ENCODE data around the gene PLEKHB1.
A peak's percentile ranks its signal among the peaks of the same experiment; 100 is the strongest.

The PLEKHB1 gene

GRCh38 chr11:73636249-73636648 is 10.1 kb upstream of the PLEKHB1 start:
- H3K4me3 ChIP-seq (ENCODE audit: low read length): no peak overlapping the region
- DNase-seq (ENCODE audit: low read depth): no peak
- no peak for TF ChIP-seq CTCF (IDR thresholded peaks at IDR 0.05; ENCODE audit: insufficient read depth, low read depth, low read length, missing control alignments)

- no peak overlapping the region for H3K4me3 ChIP-seq (ENCODE audit: low read length)
- TF ChIP-seq CTCF (IDR thresholded peaks at IDR 0.05; ENCODE audit: insufficient read depth, low read depth, low read length, missing control alignments): no peak
- DNase-seq (ENCODE audit: low read depth): no peak
These were observed 9.4 kb upstream of the PLEKHB1 start for GRCh38 chr11:73637012-73637411.

GRCh38 chr11:73640592-73640991 is 5.8 kb upstream of the PLEKHB1 start:
- DNase-seq (ENCODE audit: low read depth): no peak
- H3K4me3 ChIP-seq (ENCODE audit: low read length): no peak overlapping the region
- TF ChIP-seq CTCF (IDR thresholded peaks at IDR 0.05; ENCODE audit: insufficient read depth, low read depth, low read length, missing control alignments): no peak

- no peak for DNase-seq (ENCODE audit: low read depth)
- no peak for TF ChIP-seq CTCF (IDR thresholded peaks at IDR 0.05; ENCODE audit: insufficient read depth, low read depth, low read length, missing control alignments)
- H3K4me3 ChIP-seq (ENCODE audit: low read length): no peak overlapping the region
These were observed 4.7 kb upstream of the PLEKHB1 start for GRCh38 chr11:73641668-73642067.

- DNase-seq (ENCODE audit: low read depth): no peak
- TF ChIP-seq CTCF (IDR thresholded peaks at IDR 0.05; ENCODE audit: insufficient read depth, low read depth, low read length, missing control alignments): no peak
- H3K4me3 ChIP-seq (ENCODE audit: low read length): no peak overlapping the region
These were observed 1.0 kb upstream of the PLEKHB1 start for GRCh38 chr11:73645121-73645969.

GRCh38 chr11:73647459-73648100 is 1.2 kb downstream of the PLEKHB1 start:
- TF ChIP-seq CTCF (IDR thresholded peaks at IDR 0.05; ENCODE audit: insufficient read depth, low read depth, low read length, missing control alignments): no peak
- DNase-seq (ENCODE audit: low read depth): peak; percentile 60
- no peak overlapping the region for H3K4me3 ChIP-seq (ENCODE audit: low read length)
